GM13976 (cell line): Measurements from ENCODE around the gene PARD3.

Experiments used
- DNase-seq: peaks from one replicate; pipeline ENCODE4 v3.0.0; 2012; ENCODE audit warnings: low spot score
- in situ Hi-C: fragments of 300-500 bp; cut with MboI; formaldehyde crosslinking; loops from one replicate; pipeline ENCODE4 v1.12.0; 2022; ENCODE audit warnings: low sequenced_read_pairs, mixed read lengths, inconsistent platforms; ENCODE audit not compliant: unreplicated experiment
- TF ChIP-seq, protein P1 (sequence below): IDR thresholded peaks from 2 replicates; pipeline ENCODE4 v1.5.1; 2012; ENCODE audit warnings: borderline replicate concordance, mild to moderate bottlenecking; ENCODE audit not compliant: insufficient read depth; ENCODE audit errors: extremely low read depth, missing control alignments, control extremely low read depth

PARD3 gene

DNA sequence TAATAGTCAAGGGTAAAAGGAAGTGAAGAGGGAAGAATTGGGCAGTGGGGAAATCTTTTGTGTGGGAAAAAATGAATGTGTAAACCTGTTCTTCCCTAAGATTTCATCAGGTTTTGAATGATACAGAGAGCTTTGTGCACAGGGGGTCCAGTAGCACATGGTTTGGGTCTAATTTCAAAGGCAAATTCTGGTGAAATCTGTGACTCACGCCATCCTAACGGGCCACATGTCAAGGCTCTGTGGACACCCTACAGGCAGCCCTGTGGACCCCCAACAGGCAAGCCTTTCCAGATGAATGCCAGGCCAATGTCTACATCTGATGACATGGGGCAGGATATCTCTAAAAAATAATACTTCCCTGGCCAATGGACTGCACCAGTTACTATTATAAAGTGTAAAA lies 309.8 kb downstream of the PARD3 start:
- in situ Hi-C loops, result no loop called here
- TF ChIP-seq, protein P1, sequence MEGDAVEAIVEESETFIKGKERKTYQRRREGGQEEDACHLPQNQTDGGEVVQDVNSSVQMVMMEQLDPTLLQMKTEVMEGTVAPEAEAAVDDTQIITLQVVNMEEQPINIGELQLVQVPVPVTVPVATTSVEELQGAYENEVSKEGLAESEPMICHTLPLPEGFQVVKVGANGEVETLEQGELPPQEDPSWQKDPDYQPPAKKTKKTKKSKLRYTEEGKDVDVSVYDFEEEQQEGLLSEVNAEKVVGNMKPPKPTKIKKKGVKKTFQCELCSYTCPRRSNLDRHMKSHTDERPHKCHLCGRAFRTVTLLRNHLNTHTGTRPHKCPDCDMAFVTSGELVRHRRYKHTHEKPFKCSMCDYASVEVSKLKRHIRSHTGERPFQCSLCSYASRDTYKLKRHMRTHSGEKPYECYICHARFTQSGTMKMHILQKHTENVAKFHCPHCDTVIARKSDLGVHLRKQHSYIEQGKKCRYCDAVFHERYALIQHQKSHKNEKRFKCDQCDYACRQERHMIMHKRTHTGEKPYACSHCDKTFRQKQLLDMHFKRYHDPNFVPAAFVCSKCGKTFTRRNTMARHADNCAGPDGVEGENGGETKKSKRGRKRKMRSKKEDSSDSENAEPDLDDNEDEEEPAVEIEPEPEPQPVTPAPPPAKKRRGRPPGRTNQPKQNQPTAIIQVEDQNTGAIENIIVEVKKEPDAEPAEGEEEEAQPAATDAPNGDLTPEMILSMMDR, result no peak
- DNase-seq, result no peak

DNA sequence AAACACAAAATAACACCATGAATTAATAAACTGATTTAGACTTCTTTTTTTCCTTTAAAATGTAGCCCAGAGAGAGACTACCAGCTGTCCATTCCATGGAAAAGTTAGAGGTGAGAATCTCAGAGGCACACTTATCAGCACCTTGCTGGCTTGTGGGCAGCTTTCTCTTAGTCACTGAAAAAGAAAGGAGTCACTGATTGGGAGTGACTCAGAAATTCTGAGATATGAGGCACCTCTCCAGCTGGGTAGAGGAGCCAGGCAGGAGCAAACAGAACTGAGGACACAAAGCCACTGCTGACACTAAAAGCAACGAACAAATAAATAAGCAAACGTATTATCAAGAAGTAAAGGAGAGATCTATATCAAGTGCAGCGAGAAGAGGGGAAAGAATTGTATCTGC lies 310.6 kb downstream of the PARD3 start:
- DNase-seq, result no peak
- TF ChIP-seq, protein P1, result no peak
- in situ Hi-C loops, result no loop called here

DNA sequence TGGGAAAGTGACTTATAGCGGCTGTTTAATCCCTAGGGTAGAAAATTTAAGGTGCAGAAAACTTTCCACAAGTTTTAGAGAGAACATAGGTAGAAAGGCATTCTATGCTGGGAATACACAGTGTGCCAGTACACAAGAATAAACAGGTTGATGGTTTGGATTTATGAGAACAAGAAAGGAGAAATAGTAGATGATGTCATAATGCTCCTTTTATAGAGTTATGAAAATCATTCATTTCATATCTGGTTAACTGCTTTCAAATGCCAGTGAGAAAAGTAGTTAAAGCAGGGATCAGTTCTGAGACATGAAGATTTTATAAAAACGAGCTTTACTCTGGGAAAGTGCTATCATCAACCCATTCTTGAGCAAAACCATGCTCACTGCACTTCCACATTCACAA lies 311.4 kb downstream of the PARD3 start:
- DNase-seq, result no peak
- TF ChIP-seq, protein P1, result no peak
- in situ Hi-C loops, result no loop called here

DNA sequence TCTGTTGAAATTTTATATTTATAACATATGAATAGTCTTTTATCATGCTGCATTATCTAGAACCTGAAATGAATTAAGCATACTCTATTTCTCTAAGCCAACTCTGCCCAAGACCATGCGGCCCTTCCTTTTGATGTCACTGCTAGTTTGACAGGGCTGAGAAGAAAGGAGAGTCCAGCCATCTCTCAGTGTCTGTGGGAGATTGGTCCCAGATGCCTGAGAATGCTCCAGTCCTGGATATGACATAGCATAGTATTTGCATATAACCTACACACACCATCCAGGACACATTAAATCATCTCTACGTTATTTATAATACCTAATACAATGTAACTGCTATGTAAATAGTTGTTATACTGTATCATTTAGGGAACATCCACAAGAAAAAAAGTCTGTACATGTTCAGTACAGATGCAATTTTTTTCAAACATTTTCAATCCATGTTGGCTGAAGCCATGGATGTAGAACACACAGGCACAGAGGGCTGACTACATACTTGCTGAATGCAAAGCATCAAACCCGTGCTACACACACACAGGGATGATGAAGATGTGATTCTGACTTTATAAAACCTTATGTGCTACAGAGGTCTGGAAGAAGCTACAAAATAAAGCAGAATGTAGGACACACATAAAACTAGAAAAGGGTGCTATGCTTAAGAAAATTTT lies 315.4 kb downstream of the PARD3 start:
- in situ Hi-C loops, result no loop called here
- DNase-seq, result no peak
- TF ChIP-seq, protein P1, result no peak

DNA sequence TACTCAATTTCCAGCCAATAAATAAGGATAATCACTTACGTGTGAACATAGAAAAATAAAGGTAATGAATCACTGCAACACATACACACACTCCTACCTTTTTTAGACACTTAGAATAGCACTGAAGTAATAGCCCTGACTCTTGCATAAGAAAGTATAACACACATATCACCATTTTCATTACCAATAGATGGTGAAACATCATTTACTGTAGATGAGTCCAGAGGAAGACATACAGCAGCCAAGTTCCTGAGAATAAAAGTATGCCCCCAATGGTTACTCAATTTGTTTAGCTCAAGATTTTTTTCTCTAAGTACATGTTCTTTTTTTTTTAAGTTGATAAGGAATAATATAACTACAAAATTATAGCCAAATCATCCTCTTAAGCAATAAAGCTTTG lies 316.3 kb downstream of the PARD3 start:
- TF ChIP-seq, protein P1, result no peak
- DNase-seq, result no peak
- in situ Hi-C loops, result no loop called here

DNA sequence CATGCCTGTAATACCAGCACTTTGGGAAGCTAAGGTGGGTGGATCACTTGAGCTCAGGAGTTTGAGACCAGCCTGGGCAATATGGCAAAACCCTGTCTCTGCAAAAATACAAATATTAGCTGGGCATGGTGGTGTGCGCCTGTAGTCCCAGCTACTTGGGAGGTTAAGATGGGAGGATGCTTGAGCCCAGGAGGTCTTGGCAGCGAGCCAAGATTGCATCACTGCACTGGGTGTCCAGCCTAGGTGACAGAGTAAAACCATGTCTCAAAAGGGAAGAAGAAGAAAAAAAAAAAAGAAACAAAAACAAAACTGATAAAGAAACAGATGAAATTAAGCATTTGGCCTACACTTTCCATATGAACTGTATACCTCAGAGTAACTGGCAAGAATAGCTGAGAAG lies 319.2 kb downstream of the PARD3 start:
- no peak for DNase-seq
- in situ Hi-C loops, result no loop called here
- TF ChIP-seq, protein P1, result no peak

DNA sequence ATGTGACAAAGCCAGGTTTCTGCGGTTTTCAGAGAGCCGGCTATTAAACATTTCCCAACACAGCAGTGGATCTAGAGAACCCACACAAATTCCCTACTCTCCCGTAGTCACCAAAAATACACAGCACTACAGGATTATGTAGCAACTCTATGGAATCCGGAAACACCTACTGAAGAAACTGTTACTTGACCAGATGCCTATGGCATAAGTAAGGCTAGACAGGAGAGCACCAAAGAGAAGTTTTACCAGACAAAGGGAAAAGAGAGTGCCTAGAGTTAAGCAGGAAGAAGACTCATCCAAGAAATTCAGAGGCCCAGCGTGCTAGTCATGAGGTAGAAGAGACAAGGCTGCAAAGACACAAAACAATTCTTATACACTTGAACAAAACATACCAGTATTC lies 321.1 kb downstream of the PARD3 start:
- TF ChIP-seq, protein P1, result no peak
- DNase-seq, result no peak
- in situ Hi-C loops, result no loop called here
